AG10803 (cell line): ENCODE measurements around the gene POU2AF2.

ENCODE experiments used
- DNase-seq: peaks from one replicate; pipeline ENCODE4 v3.0.0; 2010; ENCODE audit warnings: low read depth
- H3K4me3 ChIP-seq: 2 replicates; pipeline ENCODE4 v1.5.1; 2011; ENCODE audit warnings: mild to moderate bottlenecking, low read length, control low read depth
- TF ChIP-seq, protein P1 (sequence below): conservative IDR thresholded peaks from 2 replicates; pipeline ENCODE4 v1.5.1; 2011; ENCODE audit warnings: mild to moderate bottlenecking, low read length, control low read depth, inconsistent platforms

The POU2AF2 gene

DNA sequence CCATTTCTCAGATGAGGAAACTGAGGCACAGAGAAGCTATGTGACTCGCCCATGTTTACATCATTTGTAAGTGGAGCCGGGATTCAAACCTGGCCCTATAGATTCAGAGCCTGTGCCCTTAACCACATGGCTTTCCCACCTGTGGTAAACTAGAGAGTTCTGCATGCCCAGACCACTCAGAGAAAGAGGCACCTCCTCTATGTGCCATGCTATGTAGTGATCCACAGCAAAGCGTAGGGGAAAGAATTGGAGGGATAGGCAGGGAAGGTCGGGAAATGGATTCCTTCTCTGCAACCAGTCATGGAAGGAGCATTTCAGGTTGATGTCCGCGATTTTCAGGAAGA, 15.4 kb upstream of the POU2AF2 start:
- DNase-seq = no peak
- H3K4me3 ChIP-seq = no peak overlapping the region
- TF ChIP-seq, protein P1, sequence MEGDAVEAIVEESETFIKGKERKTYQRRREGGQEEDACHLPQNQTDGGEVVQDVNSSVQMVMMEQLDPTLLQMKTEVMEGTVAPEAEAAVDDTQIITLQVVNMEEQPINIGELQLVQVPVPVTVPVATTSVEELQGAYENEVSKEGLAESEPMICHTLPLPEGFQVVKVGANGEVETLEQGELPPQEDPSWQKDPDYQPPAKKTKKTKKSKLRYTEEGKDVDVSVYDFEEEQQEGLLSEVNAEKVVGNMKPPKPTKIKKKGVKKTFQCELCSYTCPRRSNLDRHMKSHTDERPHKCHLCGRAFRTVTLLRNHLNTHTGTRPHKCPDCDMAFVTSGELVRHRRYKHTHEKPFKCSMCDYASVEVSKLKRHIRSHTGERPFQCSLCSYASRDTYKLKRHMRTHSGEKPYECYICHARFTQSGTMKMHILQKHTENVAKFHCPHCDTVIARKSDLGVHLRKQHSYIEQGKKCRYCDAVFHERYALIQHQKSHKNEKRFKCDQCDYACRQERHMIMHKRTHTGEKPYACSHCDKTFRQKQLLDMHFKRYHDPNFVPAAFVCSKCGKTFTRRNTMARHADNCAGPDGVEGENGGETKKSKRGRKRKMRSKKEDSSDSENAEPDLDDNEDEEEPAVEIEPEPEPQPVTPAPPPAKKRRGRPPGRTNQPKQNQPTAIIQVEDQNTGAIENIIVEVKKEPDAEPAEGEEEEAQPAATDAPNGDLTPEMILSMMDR = no peak

DNA sequence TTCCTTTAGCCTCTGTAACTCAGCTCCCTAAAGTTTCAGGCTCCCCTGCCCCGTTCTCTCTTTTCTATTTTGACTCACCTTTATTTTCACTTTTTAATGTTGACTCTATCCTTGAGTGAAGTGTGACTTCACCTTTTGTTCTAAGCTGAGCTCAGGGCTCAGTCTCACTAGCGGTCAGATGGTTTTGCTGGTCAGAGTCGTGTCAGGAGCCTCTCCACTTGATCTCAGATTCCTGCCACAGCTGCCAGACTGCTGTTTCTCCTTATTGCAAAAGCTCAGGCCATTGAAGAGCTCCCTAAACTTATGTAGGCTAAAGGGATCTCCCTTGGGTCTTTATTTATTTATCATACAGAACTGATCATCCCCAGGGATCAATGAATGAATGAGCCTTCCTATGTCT, 13.7 kb upstream of the POU2AF2 start:
- TF ChIP-seq, protein P1 = no peak
- DNase-seq = peak; percentile 17
- H3K4me3 ChIP-seq = no peak overlapping the region

DNA sequence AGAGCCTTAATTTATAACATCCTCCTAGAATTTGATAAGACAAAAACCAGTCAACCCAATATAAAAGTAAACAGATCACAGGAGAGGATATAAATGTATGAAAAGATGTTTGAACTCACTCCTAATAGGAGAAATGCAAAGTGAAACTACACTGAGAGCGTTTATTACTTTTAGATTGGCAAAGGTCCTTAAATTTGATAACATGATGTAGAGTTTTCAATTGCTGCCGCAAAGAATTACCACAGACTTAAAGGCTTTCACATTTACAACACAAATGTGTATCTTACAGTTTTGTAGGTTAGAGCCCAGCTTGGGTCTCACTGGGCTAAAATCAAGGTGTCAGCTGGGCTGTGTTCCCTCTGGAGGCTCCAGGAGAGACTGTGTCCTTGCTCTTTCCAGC, 9.1 kb upstream of the POU2AF2 start:
- TF ChIP-seq, protein P1 = no peak
- H3K4me3 ChIP-seq = no peak overlapping the region
- DNase-seq = no peak

DNA sequence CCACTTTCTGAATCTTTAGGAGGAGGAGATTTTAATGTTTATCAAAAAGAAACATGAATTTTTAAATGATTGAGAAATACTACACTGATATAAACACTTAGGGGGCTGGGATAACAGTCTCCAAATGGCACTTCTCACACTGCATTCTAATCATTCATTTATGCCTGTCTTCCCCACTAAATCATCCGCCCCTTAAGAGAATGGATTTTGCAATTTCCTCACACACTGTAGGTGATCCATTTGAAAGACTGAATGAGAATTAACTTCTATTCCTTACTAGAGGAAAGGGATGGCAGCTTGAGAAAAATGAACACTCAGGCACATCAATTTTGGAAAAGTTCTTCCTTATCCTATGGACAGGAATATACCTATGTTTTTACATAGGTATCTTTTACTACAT, 7.6 kb upstream of the POU2AF2 start:
- no peak overlapping the region for H3K4me3 ChIP-seq
- no peak for DNase-seq
- TF ChIP-seq, protein P1 = no peak

DNA sequence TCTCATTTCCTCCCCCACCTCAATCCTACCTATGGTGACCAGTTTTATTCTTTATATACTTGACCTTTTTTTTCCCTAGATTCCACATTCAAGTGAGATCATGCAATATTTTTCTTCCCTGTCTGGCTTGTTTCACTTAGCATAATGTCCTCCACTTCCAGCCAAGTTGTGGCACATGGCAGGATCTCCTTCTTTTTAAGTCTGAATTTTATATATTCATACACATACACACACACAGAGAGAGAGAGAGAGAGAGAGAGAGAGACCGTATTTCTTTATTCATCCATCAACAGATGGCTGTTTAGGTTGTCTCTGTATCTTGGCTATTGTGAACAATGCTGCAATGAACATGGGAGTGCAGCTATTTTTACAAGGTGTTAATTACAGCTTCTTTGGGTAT, 1.4 kb downstream of the POU2AF2 start:
- TF ChIP-seq, protein P1 = no peak
- no peak overlapping the region for H3K4me3 ChIP-seq
- DNase-seq = no peak

DNA sequence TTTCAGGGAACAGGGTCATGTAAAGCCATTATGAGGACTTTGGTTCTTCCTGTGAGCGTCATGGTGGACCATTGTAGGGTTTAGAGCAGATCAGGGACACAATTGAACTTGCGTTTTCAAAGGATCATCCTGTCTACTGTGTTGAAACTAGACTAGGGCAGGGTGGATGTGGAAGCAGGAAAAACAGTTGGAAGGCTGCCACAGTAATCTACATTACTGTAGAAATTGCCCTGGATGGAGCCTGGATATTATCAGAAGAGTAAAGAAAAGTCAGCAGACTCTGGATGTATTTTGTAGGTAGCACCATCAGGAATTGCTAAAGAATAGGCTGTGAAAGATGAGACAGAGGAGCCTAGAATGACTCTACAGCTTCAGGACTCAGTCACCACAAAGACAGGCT, 5.4 kb downstream of the POU2AF2 start:
- no peak for DNase-seq
- TF ChIP-seq, protein P1 = no peak
- H3K4me3 ChIP-seq = no peak overlapping the region

DNA sequence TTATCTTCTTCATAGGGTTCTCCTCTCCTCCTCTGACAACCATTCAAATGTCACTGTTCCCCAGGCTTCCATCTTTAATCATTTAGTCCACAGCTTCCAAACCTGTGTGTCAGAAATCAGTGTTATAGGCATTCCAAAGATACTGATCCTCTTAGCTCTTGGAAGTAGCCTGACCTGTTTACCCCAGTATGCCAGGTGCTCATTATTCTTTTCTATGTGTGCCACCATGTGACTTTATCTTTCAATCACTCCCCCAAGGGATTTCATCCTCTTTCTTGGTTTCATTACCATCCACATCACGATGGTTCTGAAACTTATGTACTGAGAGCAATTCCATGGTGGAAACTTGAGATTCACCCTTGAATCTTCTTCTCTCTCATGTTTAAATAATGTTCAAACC, 7.6 kb downstream of the POU2AF2 start:
- DNase-seq = no peak
- TF ChIP-seq, protein P1 = no peak
- no peak overlapping the region for H3K4me3 ChIP-seq
